Gastroesophageal sphincter (tissue), 3 donors: ENCODE results near the gene IL1RAPL1.

Experiments
- CTCF ChIP-seq, 4 experiments: fragments of 200-600 bp in 2 of 4; fragments of 450-650 bp in 2 of 4; sonication (generic) in 1 of 4; IDR thresholded peaks; one replicate each; pipeline ENCODE4 v1.5.1; 2017 to 2019; ENCODE audit warnings: antibody characterized with exemption in 4 of 4, mild to moderate bottlenecking in 2 of 4, moderate library complexity in 2 of 4
- POLR2A ChIP-seq, 2 donors: fragments of 450-650 bp; IDR thresholded peaks; one replicate each; pipeline ENCODE4 v1.6.1; 2017; ENCODE audit warnings: antibody characterized with exemption in 2 of 2, mild to moderate bottlenecking in 2 of 2, moderate library complexity in 1 of 2

DNA sequence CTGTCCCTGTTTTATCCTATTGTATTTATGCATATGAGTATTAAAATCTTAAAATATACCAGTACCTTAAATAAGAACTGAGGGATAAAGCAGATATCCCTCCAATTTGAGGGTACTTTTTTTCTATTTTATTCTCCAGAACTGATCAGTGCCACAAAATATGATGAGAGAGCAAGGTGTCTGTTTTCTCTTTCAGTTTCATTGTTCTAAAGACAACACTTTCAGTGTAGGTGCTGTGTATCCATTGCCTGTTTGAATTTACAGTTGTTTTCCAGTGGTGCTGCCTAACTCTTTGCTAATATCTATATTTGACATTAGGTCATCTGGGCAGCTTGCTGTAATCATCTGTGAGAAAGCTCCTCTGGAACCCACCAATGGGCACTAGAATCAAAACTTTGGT is 394.7 kb downstream of the IL1RAPL1 start:
- no peak for TF ChIP-seq CTCF (IDR thresholded peaks at IDR 0.05)
- no peak for TF ChIP-seq POLR2A (IDR thresholded peaks at IDR 0.05)
